BJ (cell line): ENCODE measurements around the gene CHTF18. TPM values are rescaled to one million over a fixed set of nuclear protein-coding genes. Genes with fewer than 3 reads are reported as not detected.
"Not testable (repeated sequence)": the region's sequence is repeated elsewhere in the genome, so short reads cannot be mapped to it uniquely, and the experiment has no call there.

Experiments
- CTCF ChIA-PET: fragments of 350-600 bp; formaldehyde crosslinking; extraction: SDS; loops from one replicate; lab custom pipeline; 2021; ENCODE audit warnings: antibody characterized with exemption, inconsistent platforms; lab: Yijun Ruan, JAX
- POLR2A ChIA-PET: fragments of 300-600 bp; sonication (Branson Sonifier 250); formaldehyde crosslinking; extraction: SDS; loops from one replicate; lab custom pipeline; 2021; ENCODE audit warnings: antibody characterized with exemption; lab: Charles Lee
- DNase-seq: peaks from one replicate; pipeline ENCODE4 v3.0.0-alpha.2; 2011; ENCODE audit warnings: low read depth
- H3K27me3 ChIP-seq: 2 replicates; pipeline ENCODE4 v1.6.0; 2011; ENCODE audit warnings: low read length; ENCODE audit not compliant: control insufficient read depth, insufficient read depth
- H3K36me3 ChIP-seq: 2 replicates; pipeline ENCODE4 v1.5.1; 2011; ENCODE audit warnings: low read length; ENCODE audit not compliant: control insufficient read depth, insufficient read depth
- H3K4me3 ChIP-seq: 2 replicates; pipeline ENCODE4 v1.5.1; 2011; ENCODE audit warnings: low read depth, mild to moderate bottlenecking, control low read depth, low read length
- CTCF ChIP-seq: IDR thresholded peaks from 2 replicates; pipeline ENCODE4 v1.5.1; 2011; ENCODE audit warnings: low read depth, mild to moderate bottlenecking, control low read depth, inconsistent platforms, low read length, moderate library complexity; ENCODE audit not compliant: insufficient read depth
- polyA plus RNA-seq: library from polyadenylated mRNA; depleted of rRNA; stranded (reverse); fragments of >200 nt; gene quantifications from 2 replicates; pipeline ENCODE4 v1.2.3, GENCODE V29; 2011

The CHTF18 gene
- polyA plus RNA-seq, 1 experiment = 6.1 TPM

GRCh38 chr16:752007-752312 is 36.5 kb upstream of the CHTF18 start:
- ChIA-PET CTCF (interaction anchor here (1.2 to 2.3 kb wide), 3 partner anchors 9 to 34 kb away, joined by 3 to 11 read pairs (median 4); partner anchors contain the start of gene MSLN), POLR2A (no interaction called here)
- Histone ChIP-seq H3K4me3 (no peak overlapping the region), H3K36me3 (no peaks in the 10 kb centered on the region), H3K27me3 (0 out of 2 replicates have a peak, but pooled peaks cover 3% of the 10 kb centered on the region)
- TF ChIP-seq CTCF = no peak
- no peak for DNase-seq

GRCh38 chr16:754121-754607 is 34.3 kb upstream of the CHTF18 start:
- DNase-seq, POLR2A ChIA-PET, H3K36me3 ChIP-seq, CTCF ChIA-PET, H3K27me3 ChIP-seq, H3K4me3 ChIP-seq: not testable (repeated sequence)

GRCh38 chr16:754656-755055 is 33.8 kb upstream of the CHTF18 start:
- Histone ChIP-seq H3K27me3 (0 out of 2 replicates have a peak, but pooled peaks cover 3% of the 10 kb centered on the region), H3K36me3 (no peaks in the 10 kb centered on the region), H3K4me3 (no peak overlapping the region)
- DNase-seq = no peak
- TF ChIP-seq CTCF = no peak
- ChIA-PET POLR2A (no interaction called here), CTCF (no interaction called here)

- H3K36me3 ChIP-seq = no peaks in the 10 kb centered on the region
- 0 out of 2 replicates have a peak, but pooled peaks cover 3% of the 10 kb centered on the region for H3K27me3 ChIP-seq
- CTCF ChIA-PET = interaction anchor here (1.0 kb wide), 1 partner anchor 14 kb away, joined by 3 read pairs; no protein-coding TSS in a partner anchor
- POLR2A ChIA-PET = no interaction called here
- no peak overlapping the region for H3K4me3 ChIP-seq
- no peak for DNase-seq
- no peak for TF ChIP-seq CTCF
These were observed 32.0 kb upstream of the CHTF18 start for GRCh38 chr16:756428-756827.

GRCh38 chr16:759110-759910 is 29.1 kb upstream of the CHTF18 start:
- no peak for TF ChIP-seq CTCF
- ChIA-PET POLR2A (no interaction called here), CTCF (interaction anchor here (1.0 kb wide), 1 partner anchor 47 kb away, joined by 4 read pairs; no protein-coding TSS in a partner anchor)
- DNase-seq = no peak
- no peaks in the 10 kb centered on the region for H3K27me3 ChIP-seq
- no peak overlapping the region for H3K4me3 ChIP-seq
- no peaks in the 10 kb centered on the region for H3K36me3 ChIP-seq
